Right lobe of liver (tissue), 6 donors: Measurements from ENCODE around the gene ABCG4. TPM values are rescaled to one million over a fixed set of nuclear protein-coding genes. Genes with fewer than 3 reads are reported as not detected.

Experiments
- ATAC-seq, 4 donors: fragments of 200-7000 bp; cut with Tn5 transposase; one replicate each; pipeline ENCODE4 v1.9.1; 2020; ENCODE audit warnings: mild to moderate bottlenecking in 4 of 4, moderate library complexity in 4 of 4
- DNase-seq, 3 donors: peaks; one replicate each; pipeline ENCODE4 v3.0.0-alpha.2; 2020
- H3K27ac ChIP-seq, 3 donors: fragments of 200-600 bp; one replicate each; pipeline ENCODE4 v1.8.0; 2022
- H3K27me3 ChIP-seq, 2 donors: fragments of 200-600 bp; one replicate each; pipeline ENCODE4 v1.8.0; 2022
- H3K36me3 ChIP-seq, 4 donors: fragments of 200-600 bp; sonication (generic) in 1 of 4; one replicate each; pipeline versions ENCODE4 v1.5.1 to v1.8.0; 2017 to 2022; ENCODE audit warnings: control low read depth in 1 of 4
- H3K4me1 ChIP-seq, 4 donors: fragments of 200-600 bp; sonication (generic) in 1 of 4; one replicate each; pipeline versions ENCODE4 v1.5.1 to v1.8.0; 2017 to 2022; ENCODE audit warnings: control low read depth in 1 of 4
- H3K4me3 ChIP-seq, 3 donors: fragments of 200-600 bp; one replicate each; pipeline ENCODE4 v1.8.0; 2022
- H3K9me3 ChIP-seq, 4 donors: fragments of 200-600 bp; sonication (generic) in 1 of 4; one replicate each; pipeline versions ENCODE4 v1.5.1 to v1.8.0; 2017 to 2022; ENCODE audit warnings: control low read depth in 1 of 4
- CTCF ChIP-seq, 4 donors: fragments of 200-600 bp in 3 of 4; fragments of 450-650 bp in 1 of 4; IDR thresholded peaks; one replicate each; pipeline versions ENCODE4 v1.5.1 to v1.8.0; 2016 to 2022; ENCODE audit warnings: antibody characterized with exemption in 4 of 4, mild to moderate bottlenecking in 2 of 4
- POLR2A ChIP-seq: fragments of 450-650 bp; IDR thresholded peaks from one replicate; pipeline ENCODE4 v1.6.1; 2017; ENCODE audit warnings: antibody characterized with exemption, mild to moderate bottlenecking
- WGBS: methylation state at CpG from one replicate; pipeline ENCODE4 v1.1.6; 2018; ENCODE audit warnings: low coverage, low lambda C conversion rate; ENCODE audit not compliant: insufficient coverage; ENCODE audit errors: missing lambda C conversion rate; 5-methylcytosine and 5-hydroxymethylcytosine counted together
- intact Hi-C, 2 donors: fragments of 100-400 bp; cut with DNase I; formaldehyde crosslinking; loops; one replicate each; pipeline versions ENCODE4 v1.11.2 to v1.14.1; 2022
- total RNA-seq, 6 experiments: library from RNA; depleted of rRNA in 2 of 6; stranded (reverse); fragments of >200 nt in 2 of 6; fragmentation: NEBNext Ultra II Directional in 3 of 6; extraction: Animal tissue kit (Norgen Biotek cat#: 25700) in 3 of 6; gene quantifications; one replicate each; pipeline versions ENCODE4 v1.1.0 to v1.2.4, GENCODE V29; 2016 to 2023
- donor health status: DM: no; HTN: yes; CAD: no.
- donor health status: DM: no; HTN: no; CAD: no.
- donor health status: DM: no; HTN: no; CAD: no.
- donor health status: DM: no; HTN: yes; CAD: no.
- donor health status: DM: no; HTN: yes; CAD: no.

The ABCG4 gene
- total RNA-seq, 6 experiments from 2014 or later = 0.04 to 0.22 (median 0.09) TPM; not detected in 2

DNA sequence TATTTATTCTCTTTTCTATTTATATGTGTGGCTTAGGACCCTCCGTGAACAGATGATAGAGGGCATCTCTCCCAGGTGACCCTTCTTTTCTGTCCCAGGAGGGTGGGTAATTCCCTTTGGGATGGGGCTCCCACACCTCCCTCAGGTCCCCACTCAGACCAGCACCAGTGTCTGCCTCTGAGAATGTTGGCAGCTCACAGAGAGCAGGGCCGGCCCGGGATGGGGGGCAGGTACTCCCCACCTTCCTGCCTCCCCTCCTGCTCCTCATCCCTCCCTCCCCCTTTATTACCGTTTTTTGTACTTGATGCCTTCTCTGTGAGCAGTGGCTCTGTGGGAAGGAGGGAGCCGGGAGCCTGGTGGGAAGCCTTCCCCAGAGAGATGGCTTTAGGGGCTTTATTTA is 32.3 kb upstream of the ABCG4 start:
- WGBS = 71% methylated on average over 4 of the region's 5 CpGs
- TF ChIP-seq CTCF (IDR thresholded peaks at IDR 0.05) (no peak), POLR2A (no peak)
- intact Hi-C loops = no loop called here
- H3K4me3 ChIP-seq = no peak overlapping the region
- ATAC-seq = no peak
- peaks cover 0 to 5% (median 0%) of the 10 kb centered on the region in 4 donors for H3K4me1 ChIP-seq
- peak overlapping the region in 2 of 3 donors; percentile 19 to 47 for H3K27ac ChIP-seq
- peaks cover 0 to 26% (median 8%) of the 10 kb centered on the region in 4 donors for H3K36me3 ChIP-seq
- DNase-seq = no peak
- no peaks in the 10 kb centered on the region for H3K27me3 ChIP-seq
- no peaks in the 10 kb centered on the region for H3K9me3 ChIP-seq

GRCh38 chr11:119117004-119117706 is 31.7 kb upstream of the ABCG4 start:
- TF ChIP-seq CTCF (IDR thresholded peaks at IDR 0.05) (no peak), POLR2A (no peak)
- peaks cover 0 to 7% (median under 1%) of the 10 kb centered on the region in 4 donors for H3K4me1 ChIP-seq
- WGBS = 97% methylated on average over 3 of the region's 3 CpGs
- no peaks in the 10 kb centered on the region for H3K27me3 ChIP-seq
- H3K4me3 ChIP-seq = no peak overlapping the region
- intact Hi-C loops = no loop called here
- H3K27ac ChIP-seq = no peak overlapping the region
- DNase-seq (no peak), ATAC-seq (no peak)
- H3K36me3 ChIP-seq = peaks cover 0 to 21% (median 3%) of the 10 kb centered on the region in 4 donors
- H3K9me3 ChIP-seq = no peaks in the 10 kb centered on the region

- TF ChIP-seq POLR2A = no peak
- TF ChIP-seq CTCF (IDR thresholded peaks at IDR 0.05) = no peak
- Histone ChIP-seq H3K27ac (no peak overlapping the region), H3K36me3 (peaks cover 0 to 14% (median 3%) of the 10 kb centered on the region in 4 donors), H3K4me3 (no peak overlapping the region), H3K27me3 (no peaks in the 10 kb centered on the region), H3K4me1 (peaks cover 0 to 14% (median 3%) of the 10 kb centered on the region in 4 donors), H3K9me3 (no peaks in the 10 kb centered on the region)
- ATAC-seq (no peak), DNase-seq (no peak)
- intact Hi-C loops = no loop called here
- WGBS = 90% methylated on average over 5 of the region's 5 CpGs
Measured at GRCh38 chr11:119118227-119118626, 30.6 kb upstream of the ABCG4 start.

GRCh38 chr11:119118946-119119345 is 29.9 kb upstream of the ABCG4 start:
- TF ChIP-seq POLR2A (no peak), CTCF (IDR thresholded peaks at IDR 0.05) (no peak)
- intact Hi-C loops = no loop called here
- no peak overlapping the region for H3K27ac ChIP-seq
- no peaks in the 10 kb centered on the region for H3K9me3 ChIP-seq
- H3K27me3 ChIP-seq = no peaks in the 10 kb centered on the region
- ATAC-seq = no peak
- H3K4me1 ChIP-seq = peaks cover 0 to 14% (median 3%) of the 10 kb centered on the region in 4 donors
- DNase-seq = no peak
- H3K36me3 ChIP-seq = peaks cover 0 to 14% (median 3%) of the 10 kb centered on the region in 4 donors
- 100% methylated on average over 1 of the region's 1 CpG for WGBS
- H3K4me3 ChIP-seq = no peak overlapping the region
